Measurements from ENCODE around the gene B9D1. TPM values are rescaled to one million over a fixed set of nuclear protein-coding genes. Genes with fewer than 3 reads are reported as not detected.

B9D1 gene
- total RNA-seq, 1 experiment from 2014 or later, result 20.0 TPM

DNA sequence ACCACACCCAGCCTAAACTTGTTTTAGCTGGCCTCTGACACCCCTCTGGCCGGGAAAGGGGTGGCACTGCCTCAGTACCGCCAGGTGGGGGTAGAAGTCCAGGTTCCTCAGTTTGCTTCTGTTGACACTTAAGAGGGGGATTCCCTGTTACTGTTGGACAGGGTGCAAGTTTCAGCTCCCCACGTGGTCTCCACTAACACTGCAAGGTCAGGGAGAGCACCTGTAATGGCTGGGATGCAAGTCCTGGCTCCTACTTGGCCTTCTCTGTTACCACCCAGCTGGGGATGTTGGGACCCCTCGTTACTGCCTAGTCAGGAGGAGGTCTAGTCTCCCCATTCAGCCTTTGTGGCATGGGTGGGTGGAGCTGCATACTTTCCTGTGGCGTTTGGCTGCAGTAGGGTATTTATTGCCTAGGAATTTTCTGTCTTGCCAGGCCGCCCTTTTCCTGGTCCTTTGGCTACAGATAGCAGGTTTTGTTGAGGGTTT lies 35.1 kb upstream of the B9D1 start:
- 0 out of 2 replicates have a peak overlapping the region, but pooled peaks have one; percentile 2 for H3K9ac ChIP-seq (ENCODE audit: low read length)
- H3K4me1 ChIP-seq (ENCODE audit: control insufficient read depth in 1 of 2, insufficient read depth in 2 of 2, low read length in 2 of 2), result peaks cover 14 to 16% of the 10 kb centered on the region in 2 experiments
- H4K20me1 ChIP-seq (ENCODE audit: insufficient read depth), result no peaks in the 10 kb centered on the region
- no peak overlapping the region for H2AFZ ChIP-seq (ENCODE audit: low read depth, low read length, poor library complexity, severe bottlenecking)
- ChIA-PET CTCF (no interaction called here), RAD21 (ENCODE audit: low non-redundant PET in 1 of 2, low total read pairs in 2 of 2, uncharacterized antibody in 2 of 2, unreplicated experiment in 2 of 2) (no interaction called here), POLR2A (no interaction called here)
- intact Hi-C loops (cut with micrococcal nuclease), result no loop called here
- no peaks in the 10 kb centered on the region for H3K27me3 ChIP-seq (ENCODE audit: insufficient read depth, low read length)
- no peaks in the 10 kb centered on the region for H3K9me3 ChIP-seq (ENCODE audit: control insufficient read depth in 1 of 2, insufficient read depth in 1 of 2, low read depth in 1 of 2, low read length in 2 of 2)
- DNase-seq (ENCODE audit: low read depth, low spot score), result no peak
- H3K36me3 ChIP-seq (ENCODE audit: control insufficient read depth in 1 of 2, insufficient read depth in 2 of 2, low read length in 2 of 2), result no peaks in the 10 kb centered on the region
- 0 out of 2 replicates have a peak overlapping the region, but pooled peaks have one; percentile 16 for H3K27ac ChIP-seq (ENCODE audit: low read depth, low read length)
- TF ChIP-seq SRF (IDR thresholded peaks at IDR 0.05; ENCODE audit: low read depth), result no peak
- TF ChIP-seq, protein P1, sequence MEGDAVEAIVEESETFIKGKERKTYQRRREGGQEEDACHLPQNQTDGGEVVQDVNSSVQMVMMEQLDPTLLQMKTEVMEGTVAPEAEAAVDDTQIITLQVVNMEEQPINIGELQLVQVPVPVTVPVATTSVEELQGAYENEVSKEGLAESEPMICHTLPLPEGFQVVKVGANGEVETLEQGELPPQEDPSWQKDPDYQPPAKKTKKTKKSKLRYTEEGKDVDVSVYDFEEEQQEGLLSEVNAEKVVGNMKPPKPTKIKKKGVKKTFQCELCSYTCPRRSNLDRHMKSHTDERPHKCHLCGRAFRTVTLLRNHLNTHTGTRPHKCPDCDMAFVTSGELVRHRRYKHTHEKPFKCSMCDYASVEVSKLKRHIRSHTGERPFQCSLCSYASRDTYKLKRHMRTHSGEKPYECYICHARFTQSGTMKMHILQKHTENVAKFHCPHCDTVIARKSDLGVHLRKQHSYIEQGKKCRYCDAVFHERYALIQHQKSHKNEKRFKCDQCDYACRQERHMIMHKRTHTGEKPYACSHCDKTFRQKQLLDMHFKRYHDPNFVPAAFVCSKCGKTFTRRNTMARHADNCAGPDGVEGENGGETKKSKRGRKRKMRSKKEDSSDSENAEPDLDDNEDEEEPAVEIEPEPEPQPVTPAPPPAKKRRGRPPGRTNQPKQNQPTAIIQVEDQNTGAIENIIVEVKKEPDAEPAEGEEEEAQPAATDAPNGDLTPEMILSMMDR (IDR thresholded peaks at IDR 0.05 in 2 of 3, conservative IDR thresholded peaks at IDR 0.05 in 1 of 3; ENCODE audit: borderline replicate concordance in 1 of 3, insufficient read depth in 1 of 3, low read depth in 2 of 3, low read length in 2 of 3), result peak in 1 of 3 experiments; percentile 11; a peak in 1 of 6 replicates
- BruUV-seq (replicated peaks), result no TSS peak
- peak overlapping the region; percentile 41 for H3K4me2 ChIP-seq (ENCODE audit: low read length)
- no peak overlapping the region for H3K4me3 ChIP-seq (replicated peaks in 1 of 2; ENCODE audit: low read depth in 1 of 2, low read length in 2 of 2)
- no peaks in the 10 kb centered on the region for H3K9me2 ChIP-seq (ENCODE audit: insufficient read depth)
- H3K79me2 ChIP-seq (ENCODE audit: insufficient read depth, low read length), result no peaks in the 10 kb centered on the region
- ATAC-seq, result 0 out of 2 replicates have a peak, but pooled peaks have one; percentile 20

DNA sequence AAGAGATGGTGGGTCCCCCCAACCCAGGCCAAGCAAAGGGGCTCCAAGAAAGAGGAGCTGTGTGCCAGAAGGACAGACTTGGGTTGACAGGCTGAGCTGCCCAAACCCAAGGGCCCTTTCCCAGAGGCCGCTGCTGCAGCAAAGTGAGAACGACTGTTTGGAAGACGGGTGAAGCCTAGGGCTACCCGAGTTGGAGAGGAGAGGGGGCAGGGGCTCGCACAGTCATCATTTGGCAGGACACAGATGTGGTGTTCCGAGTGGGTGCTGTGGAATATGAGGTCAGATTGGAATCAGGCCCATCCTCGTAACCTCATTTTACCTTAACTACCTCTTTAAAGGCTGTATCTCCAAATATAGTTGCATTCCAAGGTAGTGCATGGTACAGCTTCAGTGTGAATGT lies 29.8 kb upstream of the B9D1 start:
- H3K9ac ChIP-seq (ENCODE audit: low read length), result no peak overlapping the region
- no peak overlapping the region for H3K4me3 ChIP-seq (replicated peaks in 1 of 2; ENCODE audit: low read depth in 1 of 2, low read length in 2 of 2)
- no peaks in the 10 kb centered on the region for H3K9me2 ChIP-seq (ENCODE audit: insufficient read depth)
- H4K20me1 ChIP-seq (ENCODE audit: insufficient read depth), result no peaks in the 10 kb centered on the region
- intact Hi-C loops (cut with micrococcal nuclease), result no loop called here
- no peak overlapping the region for H3K4me2 ChIP-seq (ENCODE audit: low read length)
- ChIA-PET CTCF (interaction anchor here (1.5 kb wide), 1 partner anchor 14 kb away, joined by 3 read pairs; the partner anchor contains the start of gene MAPK7), POLR2A (no interaction called here), RAD21 (ENCODE audit: low non-redundant PET in 1 of 2, low total read pairs in 2 of 2, uncharacterized antibody in 2 of 2, unreplicated experiment in 2 of 2) (no interaction called here)
- H3K27ac ChIP-seq (ENCODE audit: low read depth, low read length), result no peak overlapping the region
- H3K36me3 ChIP-seq (ENCODE audit: control insufficient read depth in 1 of 2, insufficient read depth in 2 of 2, low read length in 2 of 2), result no peaks in the 10 kb centered on the region
- ATAC-seq (no peak), DNase-seq (ENCODE audit: low read depth, low spot score) (no peak)
- no peak for TF ChIP-seq EGR1 (IDR thresholded peaks at IDR 0.05; ENCODE audit: low read depth)
- TF ChIP-seq, protein P1 (IDR thresholded peaks at IDR 0.05 in 2 of 3, conservative IDR thresholded peaks at IDR 0.05 in 1 of 3; ENCODE audit: borderline replicate concordance in 1 of 3, insufficient read depth in 1 of 3, low read depth in 2 of 3, low read length in 2 of 3), result no peak
- no peak for TF ChIP-seq EZH2 (IDR thresholded peaks at IDR 0.05)
- TF ChIP-seq CBX3 (IDR thresholded peaks at IDR 0.05; ENCODE audit: low read depth), result no peak
- no peak for TF ChIP-seq CEBPB (IDR thresholded peaks at IDR 0.05; ENCODE audit: low read depth)
- TF ChIP-seq FOSL1 (IDR thresholded peaks at IDR 0.05; ENCODE audit: low read depth), result no peak
- TF ChIP-seq, protein P2, sequence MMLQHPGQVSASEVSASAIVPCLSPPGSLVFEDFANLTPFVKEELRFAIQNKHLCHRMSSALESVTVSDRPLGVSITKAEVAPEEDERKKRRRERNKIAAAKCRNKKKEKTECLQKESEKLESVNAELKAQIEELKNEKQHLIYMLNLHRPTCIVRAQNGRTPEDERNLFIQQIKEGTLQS (IDR thresholded peaks at IDR 0.05), result no peak
- no peak for TF ChIP-seq EZH2phosphoT487 (IDR thresholded peaks at IDR 0.05; ENCODE audit: borderline replicate concordance)
- TF ChIP-seq ELF1 (IDR thresholded peaks at IDR 0.05; ENCODE audit: borderline replicate concordance, low read depth), result no peak
- no peak for TF ChIP-seq ZFX (IDR thresholded peaks at IDR 0.05)
- H3K27me3 ChIP-seq (ENCODE audit: insufficient read depth, low read length), result no peaks in the 10 kb centered on the region
- peaks cover 0 to 11% of the 10 kb centered on the region in 2 experiments; a peak in 2 of 4 replicates for H3K4me1 ChIP-seq (ENCODE audit: control insufficient read depth in 1 of 2, insufficient read depth in 2 of 2, low read length in 2 of 2)
- no TSS peak for BruUV-seq (replicated peaks)
- H3K9me3 ChIP-seq (ENCODE audit: control insufficient read depth in 1 of 2, insufficient read depth in 1 of 2, low read depth in 1 of 2, low read length in 2 of 2), result no peaks in the 10 kb centered on the region
- H3K79me2 ChIP-seq (ENCODE audit: insufficient read depth, low read length), result no peaks in the 10 kb centered on the region
- H2AFZ ChIP-seq (ENCODE audit: low read depth, low read length, poor library complexity, severe bottlenecking), result no peak overlapping the region

Data from HCT116 (cell line).